Measurements from ENCODE around the gene SLAMF9.

SLAMF9 gene

GRCh38 chr1:159973350-159973940 lies 19.4 kb upstream of the SLAMF9 start:
- CTCF ChIA-PET, result interaction anchor here (2.3 to 4.4 kb wide), 2 partner anchors 33 to 184 kb away, joined by 7 to 25 read pairs; no protein-coding TSS in a partner anchor
- POLR2A ChIA-PET, result no interaction called here
- no peak for DNase-seq (ENCODE audit: extremely low spot score)
- TF ChIP-seq CTCF (IDR thresholded peaks at IDR 0.05; ENCODE audit: control extremely low read depth, extremely low read depth, low read depth, missing control alignments), result no peak

- no peak for TF ChIP-seq CTCF (IDR thresholded peaks at IDR 0.05; ENCODE audit: control extremely low read depth, extremely low read depth, low read depth, missing control alignments)
- no peak for DNase-seq (ENCODE audit: extremely low spot score)
- ChIA-PET POLR2A (interaction anchor here (0.9 kb wide), 1 partner anchor 51 kb away, joined by 3 read pairs; no protein-coding TSS in a partner anchor), CTCF (interaction anchor here (0.8 to 4.4 kb wide), 3 partner anchors 34 to 183 kb away, joined by 3 to 25 read pairs (median 7); no protein-coding TSS in a partner anchor)
These were observed 18.6 kb upstream of the SLAMF9 start for GRCh38 chr1:159972443-159973205.

- CTCF ChIA-PET, result interaction anchor here (4.4 kb wide), 1 partner anchor 36 kb away, joined by 25 read pairs; no protein-coding TSS in a partner anchor
- TF ChIP-seq CTCF (IDR thresholded peaks at IDR 0.05; ENCODE audit: control extremely low read depth, extremely low read depth, low read depth, missing control alignments), result no peak
- POLR2A ChIA-PET, result no interaction called here
- DNase-seq (ENCODE audit: extremely low spot score), result no peak
These were observed 16.9 kb upstream of the SLAMF9 start for GRCh38 chr1:159970932-159971342.

- TF ChIP-seq CTCF (IDR thresholded peaks at IDR 0.05; ENCODE audit: control extremely low read depth, extremely low read depth, low read depth, missing control alignments), result no peak
- ChIA-PET CTCF (no interaction called here), POLR2A (no interaction called here)
- no peak for DNase-seq (ENCODE audit: extremely low spot score)
These were observed 14.9 kb upstream of the SLAMF9 start for GRCh38 chr1:159968901-159969300.

- ChIA-PET POLR2A (no interaction called here), CTCF (interaction anchor here (1.0 to 3.4 kb wide), 2 partner anchors 42 to 74 kb away, joined by 3 to 12 read pairs; no protein-coding TSS in a partner anchor)
- no peak for DNase-seq (ENCODE audit: extremely low spot score)
- TF ChIP-seq CTCF (IDR thresholded peaks at IDR 0.05; ENCODE audit: control extremely low read depth, extremely low read depth, low read depth, missing control alignments), result no peak
These were observed 11.2 kb upstream of the SLAMF9 start for GRCh38 chr1:159965263-159965662.

- no peak for DNase-seq (ENCODE audit: extremely low spot score)
- TF ChIP-seq CTCF (IDR thresholded peaks at IDR 0.05; ENCODE audit: control extremely low read depth, extremely low read depth, low read depth, missing control alignments), result no peak
- POLR2A ChIA-PET, result no interaction called here
- CTCF ChIA-PET, result interaction anchor here (1.3 to 3.4 kb wide), 2 partner anchors 8 to 43 kb away, joined by 4 to 12 read pairs; no protein-coding TSS in a partner anchor
These were observed 10.1 kb upstream of the SLAMF9 start for GRCh38 chr1:159964144-159964543.
